ENCODE measurements around the gene TNFRSF8.

DNA sequence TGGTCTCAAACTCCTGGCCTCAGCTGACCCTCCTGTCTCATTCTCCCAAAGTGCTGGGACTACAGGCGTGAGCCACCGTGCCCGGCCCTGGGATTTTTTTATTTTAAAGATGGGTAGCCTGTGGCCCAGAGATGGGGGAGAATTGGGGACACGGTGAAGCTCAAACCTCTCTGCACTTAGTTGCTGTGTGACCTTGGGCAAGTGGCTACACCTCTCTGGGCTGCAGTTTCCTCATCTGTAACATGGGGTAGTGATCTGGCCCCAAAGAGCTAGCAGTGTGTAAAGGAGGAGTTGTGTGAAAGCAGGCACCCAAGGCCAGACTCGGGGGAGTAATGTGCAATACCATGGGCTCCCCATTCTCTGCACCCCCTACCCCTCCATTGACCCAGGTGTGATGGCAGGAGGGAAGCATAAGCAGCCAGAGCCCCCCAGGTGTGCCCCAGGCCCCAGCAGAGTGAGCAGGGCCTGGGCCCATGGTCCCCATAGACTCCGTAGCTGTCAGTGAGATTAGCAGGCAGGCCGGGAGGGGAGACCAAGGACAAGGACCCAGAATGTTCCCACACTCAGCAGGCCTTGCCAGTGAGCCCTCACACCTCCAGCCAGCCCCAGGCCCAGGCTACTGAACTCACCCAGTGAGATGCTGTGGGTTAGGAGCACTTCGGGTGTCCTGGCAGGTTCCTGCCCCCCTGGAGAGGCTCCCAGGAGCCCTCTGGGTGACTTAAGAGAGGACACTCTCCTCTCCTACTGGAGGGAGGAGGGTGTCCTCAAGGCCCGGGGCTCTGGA, 17.9 kb downstream of the TNFRSF8 start:
- TF ChIP-seq CTCF (IDR thresholded peaks at IDR 0.05 in 8 of 11, conservative IDR thresholded peaks at IDR 0.05 in 3 of 11) (no peak), POLR2A (IDR thresholded peaks at IDR 0.05) (no peak)

Measured in spleen (tissue), 7 donors.